ENCODE results near the gene MCEE. TPM values are rescaled to one million over a fixed set of nuclear protein-coding genes. Genes with fewer than 3 reads are reported as not detected.
A peak's percentile ranks its signal among the peaks of the same experiment; 100 is the strongest.
"Not testable (repeated sequence)": the region's sequence is repeated elsewhere in the genome, so short reads cannot be mapped to it uniquely, and the experiment has no call there.

Gene MCEE
- 16.5 and 17.7 TPM in 2 replicates for total RNA-seq (2014; rRNA removed; shearing (Covaris generic))

GRCh38 chr2:71130152-71130904 is at the start of gene MCEE, which contains the start of gene MPHOSPH10:
Gene MCEE, minus strand, starts transcription at chr2:71130229. Its CDS starts 10 bp downstream, at chr2:71130219.
Gene MPHOSPH10, plus strand, starts transcription at chr2:71130634. Its CDS starts 32 bp downstream, at chr2:71130666.
- DNase-seq (ENCODE audit: low read depth), result peak; percentile 85

- not testable (repeated sequence) for DNase-seq (ENCODE audit: low read depth)
These were observed 48.8 kb upstream of the MCEE start for GRCh38 chr2:71178836-71179235.

- peak; percentile 20 for DNase-seq (ENCODE audit: low read depth)
These were observed 44.2 kb upstream of the MCEE start for GRCh38 chr2:71174207-71174606.

- no peak for DNase-seq (ENCODE audit: low read depth)
These were observed 43.1 kb upstream of the MCEE start for GRCh38 chr2:71173096-71173495.

GRCh38 chr2:71166812-71167211 is 36.8 kb upstream of the MCEE start:
- no peak for DNase-seq (ENCODE audit: low read depth)

- DNase-seq (ENCODE audit: low read depth), result peak; percentile 10
These were observed 27.2 kb upstream of the MCEE start for GRCh38 chr2:71157124-71157793.

- DNase-seq (ENCODE audit: low read depth), result peak; percentile 10
These were observed 26.5 kb upstream of the MCEE start for GRCh38 chr2:71156573-71156972.

GRCh38 chr2:71155846-71156245 is 25.8 kb upstream of the MCEE start:
- DNase-seq (ENCODE audit: low read depth), result no peak

GRCh38 chr2:71154798-71155197 is 24.8 kb upstream of the MCEE start:
- peak; percentile 25 for DNase-seq (ENCODE audit: low read depth)

- no peak for DNase-seq (ENCODE audit: low read depth)
These were observed 24.2 kb upstream of the MCEE start for GRCh38 chr2:71154279-71154678.

GRCh38 chr2:71153585-71154224 is 23.7 kb upstream of the MCEE start:
- DNase-seq (ENCODE audit: low read depth), result no peak

- DNase-seq (ENCODE audit: low read depth), result no peak
These were observed 21.6 kb upstream of the MCEE start for GRCh38 chr2:71151620-71152019.

- DNase-seq (ENCODE audit: low read depth), result no peak
These were observed 20.2 kb upstream of the MCEE start for GRCh38 chr2:71150082-71150816.

- DNase-seq (ENCODE audit: low read depth), result no peak
These were observed 18.6 kb upstream of the MCEE start for GRCh38 chr2:71148506-71149063.

- DNase-seq (ENCODE audit: low read depth), result no peak
These were observed 13.8 kb upstream of the MCEE start for GRCh38 chr2:71143782-71144181.

- no peak for DNase-seq (ENCODE audit: low read depth)
These were observed 6.1 kb upstream of the MCEE start for GRCh38 chr2:71136174-71136573.

GRCh38 chr2:71133603-71134002 is 3.6 kb upstream of the MCEE start:
- no peak for DNase-seq (ENCODE audit: low read depth)

- not testable (repeated sequence) for DNase-seq (ENCODE audit: low read depth)
These were observed 1.5 kb upstream of the MCEE start for GRCh38 chr2:71131387-71132166.

- peak; percentile 23 for DNase-seq (ENCODE audit: low read depth)
These were observed 846 bp upstream of the MCEE start for GRCh38 chr2:71130905-71131244.

GRCh38 chr2:71129902-71130151 is 202 bp downstream of the MCEE start:
- DNase-seq (ENCODE audit: low read depth), result peak; percentile 61

Data from M059J (cell line).